ENCODE data around the gene PTPRD. TPM values are rescaled to one million over a fixed set of nuclear protein-coding genes. Genes with fewer than 3 reads are reported as not detected.

PTPRD gene
- total and polyA plus RNA-seq, 4 donors = 97.4 to 229 (median 161) TPM

GRCh38 chr9:8745347-8745746 is 1867.5 kb downstream of the PTPRD start:
- H3K27ac ChIP-seq (ENCODE audit: low read depth, low read length) = no peak overlapping the region
- H3K4me1 ChIP-seq (ENCODE audit: control insufficient read depth, insufficient read depth, low read length) = peaks cover 8% of the 10 kb centered on the region
- DNase-seq (ENCODE audit: low read depth in 4 of 6, low spot score in 6 of 6) = no peak
- no peaks in the 10 kb centered on the region for H3K27me3 ChIP-seq (ENCODE audit: control insufficient read depth, insufficient read depth, low read length)
- no peaks in the 10 kb centered on the region for H3K9me3 ChIP-seq (ENCODE audit: control insufficient read depth, insufficient read depth, low read length)
- WGBS (ENCODE audit: insufficient coverage) = no CpG with 5 or more reads among the region's 5 CpGs
- no peak overlapping the region for H3K4me3 ChIP-seq (ENCODE audit: low read depth, low read length)
- no peaks in the 10 kb centered on the region for H3K36me3 ChIP-seq (ENCODE audit: control insufficient read depth, insufficient read depth, low read length)

GRCh38 chr9:8738945-8739344 is 1873.9 kb downstream of the PTPRD start:
- Histone ChIP-seq H3K27ac (ENCODE audit: low read depth, low read length) (no peak overlapping the region), H3K36me3 (ENCODE audit: control insufficient read depth, insufficient read depth, low read length) (no peaks in the 10 kb centered on the region), H3K4me3 (ENCODE audit: low read depth, low read length) (no peak overlapping the region), H3K9me3 (ENCODE audit: control insufficient read depth, insufficient read depth, low read length) (no peaks in the 10 kb centered on the region), H3K4me1 (ENCODE audit: control insufficient read depth, insufficient read depth, low read length) (peaks cover 3% of the 10 kb centered on the region), H3K27me3 (ENCODE audit: control insufficient read depth, insufficient read depth, low read length) (no peaks in the 10 kb centered on the region)
- no peak for DNase-seq (ENCODE audit: low read depth in 4 of 6, low spot score in 6 of 6)
- WGBS (ENCODE audit: insufficient coverage) = 50% methylated on average over 1 of the region's 2 CpGs

- Histone ChIP-seq H3K4me3 (ENCODE audit: low read depth, low read length) (no peak overlapping the region), H3K36me3 (ENCODE audit: control insufficient read depth, insufficient read depth, low read length) (no peaks in the 10 kb centered on the region), H3K27me3 (ENCODE audit: control insufficient read depth, insufficient read depth, low read length) (no peaks in the 10 kb centered on the region), H3K4me1 (ENCODE audit: control insufficient read depth, insufficient read depth, low read length) (peaks cover 8% of the 10 kb centered on the region), H3K27ac (ENCODE audit: low read depth, low read length) (no peak overlapping the region), H3K9me3 (ENCODE audit: control insufficient read depth, insufficient read depth, low read length) (no peaks in the 10 kb centered on the region)
- peak in 2 of 6 donors; percentile 43 to 81 for DNase-seq (ENCODE audit: low read depth in 4 of 6, low spot score in 6 of 6)
- WGBS (ENCODE audit: insufficient coverage) = 25% methylated on average over 4 of the region's 5 CpGs
Observed at GRCh38 chr9:8736805-8737204, 1876.0 kb downstream of the PTPRD start.

- no peak overlapping the region for H3K27ac ChIP-seq (ENCODE audit: low read depth, low read length)
- no peak for DNase-seq (ENCODE audit: low read depth in 4 of 6, low spot score in 6 of 6)
- H3K9me3 ChIP-seq (ENCODE audit: control insufficient read depth, insufficient read depth, low read length) = no peaks in the 10 kb centered on the region
- H3K27me3 ChIP-seq (ENCODE audit: control insufficient read depth, insufficient read depth, low read length) = no peaks in the 10 kb centered on the region
- WGBS (ENCODE audit: insufficient coverage) = 84% methylated on average over 5 of the region's 5 CpGs
- H3K36me3 ChIP-seq (ENCODE audit: control insufficient read depth, insufficient read depth, low read length) = no peaks in the 10 kb centered on the region
- peaks cover 8% of the 10 kb centered on the region for H3K4me1 ChIP-seq (ENCODE audit: control insufficient read depth, insufficient read depth, low read length)
- no peak overlapping the region for H3K4me3 ChIP-seq (ENCODE audit: low read depth, low read length)
Observed at GRCh38 chr9:8734760-8735159, 1878.0 kb downstream of the PTPRD start.

- Histone ChIP-seq H3K4me3 (ENCODE audit: low read depth, low read length) (peak overlapping the region; percentile 24), H3K27ac (ENCODE audit: low read depth, low read length) (peak overlapping the region; percentile 59), H3K27me3 (ENCODE audit: control insufficient read depth, insufficient read depth, low read length) (no peaks in the 10 kb centered on the region), H3K9me3 (ENCODE audit: control insufficient read depth, insufficient read depth, low read length) (no peaks in the 10 kb centered on the region), H3K4me1 (ENCODE audit: control insufficient read depth, insufficient read depth, low read length) (peaks cover 5% of the 10 kb centered on the region), H3K36me3 (ENCODE audit: control insufficient read depth, insufficient read depth, low read length) (no peaks in the 10 kb centered on the region)
- peak; percentile 72 to 97 (median 76) for DNase-seq (ENCODE audit: low read depth in 4 of 6, low spot score in 6 of 6)
- WGBS (ENCODE audit: insufficient coverage) = 5% methylated on average over 13 of the region's 17 CpGs
Observed at GRCh38 chr9:8733131-8733954, 1879.5 kb downstream of the PTPRD start.

- no peaks in the 10 kb centered on the region for H3K9me3 ChIP-seq (ENCODE audit: control insufficient read depth, insufficient read depth, low read length)
- no peaks in the 10 kb centered on the region for H3K27me3 ChIP-seq (ENCODE audit: control insufficient read depth, insufficient read depth, low read length)
- no peak overlapping the region for H3K4me3 ChIP-seq (ENCODE audit: low read depth, low read length)
- H3K4me1 ChIP-seq (ENCODE audit: control insufficient read depth, insufficient read depth, low read length) = peaks cover 5% of the 10 kb centered on the region
- WGBS (ENCODE audit: insufficient coverage) = no CpG with 5 or more reads among the region's 3 CpGs
- H3K36me3 ChIP-seq (ENCODE audit: control insufficient read depth, insufficient read depth, low read length) = no peaks in the 10 kb centered on the region
- no peak for DNase-seq (ENCODE audit: low read depth in 4 of 6, low spot score in 6 of 6)
- peak overlapping the region; percentile 59 for H3K27ac ChIP-seq (ENCODE audit: low read depth, low read length)
Observed at GRCh38 chr9:8732367-8733075, 1880.3 kb downstream of the PTPRD start.

GRCh38 chr9:8730618-8731017 is 1882.2 kb downstream of the PTPRD start:
- H3K4me3 ChIP-seq (ENCODE audit: low read depth, low read length) = no peak overlapping the region
- 86% methylated on average over 4 of the region's 7 CpGs for WGBS (ENCODE audit: insufficient coverage)
- no peak overlapping the region for H3K27ac ChIP-seq (ENCODE audit: low read depth, low read length)
- no peaks in the 10 kb centered on the region for H3K27me3 ChIP-seq (ENCODE audit: control insufficient read depth, insufficient read depth, low read length)
- no peaks in the 10 kb centered on the region for H3K36me3 ChIP-seq (ENCODE audit: control insufficient read depth, insufficient read depth, low read length)
- no peak for DNase-seq (ENCODE audit: low read depth in 4 of 6, low spot score in 6 of 6)
- no peaks in the 10 kb centered on the region for H3K9me3 ChIP-seq (ENCODE audit: control insufficient read depth, insufficient read depth, low read length)
- peaks cover 5% of the 10 kb centered on the region for H3K4me1 ChIP-seq (ENCODE audit: control insufficient read depth, insufficient read depth, low read length)

GRCh38 chr9:8728910-8729309 is 1883.9 kb downstream of the PTPRD start:
- H3K36me3 ChIP-seq (ENCODE audit: control insufficient read depth, insufficient read depth, low read length) = no peaks in the 10 kb centered on the region
- no peaks in the 10 kb centered on the region for H3K27me3 ChIP-seq (ENCODE audit: control insufficient read depth, insufficient read depth, low read length)
- no CpG with 5 or more reads among the region's 2 CpGs for WGBS (ENCODE audit: insufficient coverage)
- H3K9me3 ChIP-seq (ENCODE audit: control insufficient read depth, insufficient read depth, low read length) = no peaks in the 10 kb centered on the region
- H3K27ac ChIP-seq (ENCODE audit: low read depth, low read length) = no peak overlapping the region
- no peak overlapping the region for H3K4me3 ChIP-seq (ENCODE audit: low read depth, low read length)
- no peak for DNase-seq (ENCODE audit: low read depth in 4 of 6, low spot score in 6 of 6)
- H3K4me1 ChIP-seq (ENCODE audit: control insufficient read depth, insufficient read depth, low read length) = peaks cover 8% of the 10 kb centered on the region

- H3K36me3 ChIP-seq (ENCODE audit: control insufficient read depth, insufficient read depth, low read length) = no peaks in the 10 kb centered on the region
- H3K9me3 ChIP-seq (ENCODE audit: control insufficient read depth, insufficient read depth, low read length) = no peaks in the 10 kb centered on the region
- DNase-seq (ENCODE audit: low read depth in 4 of 6, low spot score in 6 of 6) = peak in 1 of 6 donors; percentile 43
- H3K4me3 ChIP-seq (ENCODE audit: low read depth, low read length) = no peak overlapping the region
- peaks cover 2% of the 10 kb centered on the region for H3K4me1 ChIP-seq (ENCODE audit: control insufficient read depth, insufficient read depth, low read length)
- H3K27ac ChIP-seq (ENCODE audit: low read depth, low read length) = no peak overlapping the region
- no peaks in the 10 kb centered on the region for H3K27me3 ChIP-seq (ENCODE audit: control insufficient read depth, insufficient read depth, low read length)
- no CpG with 5 or more reads among the region's 2 CpGs for WGBS (ENCODE audit: insufficient coverage)
Observed at GRCh38 chr9:8727191-8727590, 1885.6 kb downstream of the PTPRD start.

- H3K9me3 ChIP-seq (ENCODE audit: control insufficient read depth, insufficient read depth, low read length) = no peaks in the 10 kb centered on the region
- 100% methylated on average over 3 of the region's 4 CpGs for WGBS (ENCODE audit: insufficient coverage)
- no peaks in the 10 kb centered on the region for H3K27me3 ChIP-seq (ENCODE audit: control insufficient read depth, insufficient read depth, low read length)
- H3K4me3 ChIP-seq (ENCODE audit: low read depth, low read length) = no peak overlapping the region
- peaks cover 2% of the 10 kb centered on the region for H3K4me1 ChIP-seq (ENCODE audit: control insufficient read depth, insufficient read depth, low read length)
- DNase-seq (ENCODE audit: low read depth in 4 of 6, low spot score in 6 of 6) = no peak
- H3K27ac ChIP-seq (ENCODE audit: low read depth, low read length) = no peak overlapping the region
- no peaks in the 10 kb centered on the region for H3K36me3 ChIP-seq (ENCODE audit: control insufficient read depth, insufficient read depth, low read length)
Observed at GRCh38 chr9:8726692-8727091, 1886.1 kb downstream of the PTPRD start.

Measured in spinal cord (tissue), 10 donors.